ENCODE measurements around the gene AVEN. TPM values are rescaled to one million over a fixed set of nuclear protein-coding genes. Genes with fewer than 3 reads are reported as not detected.

The AVEN gene
- total and polyA plus RNA-seq, 12 donors, result 6.9 to 22.9 (median 13.7) TPM

DNA sequence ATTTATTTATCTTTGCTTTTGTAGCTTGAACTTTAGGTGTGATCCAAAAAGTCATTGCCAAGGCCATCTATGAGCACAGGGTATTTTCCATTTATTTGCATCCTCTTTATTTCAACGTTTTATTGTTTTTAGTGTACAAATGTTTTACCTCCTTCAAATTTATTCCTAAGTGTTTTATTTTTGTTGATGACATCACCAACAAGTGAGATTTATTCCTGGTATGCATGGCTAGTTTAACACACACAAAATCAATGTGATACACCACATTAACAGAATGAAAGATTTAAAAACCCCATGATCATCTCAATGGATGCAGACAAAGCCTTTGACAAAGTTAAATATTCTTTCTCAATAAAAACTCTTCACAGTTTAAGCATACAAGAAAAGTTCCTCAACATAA is 137.0 kb downstream of the AVEN start:
- no peaks in the 10 kb centered on the region for H3K36me3 ChIP-seq (replicated peaks in 1 of 2)
- no peaks in the 10 kb centered on the region for H3K27me3 ChIP-seq
- no peak for DNase-seq
- intact Hi-C loops (cut with DNase I), result no loop called here
- 0% methylated on average over 1 of the region's 1 CpG for WGBS, 4 donors
- peaks cover 12 to 14% of the 10 kb centered on the region in 2 donors for H3K4me1 ChIP-seq (replicated peaks in 1 of 2)
- no peaks in the 10 kb centered on the region for H3K9me3 ChIP-seq (replicated peaks in 1 of 3)
- no peak overlapping the region for H3K4me3 ChIP-seq
- TF ChIP-seq, protein P1, sequence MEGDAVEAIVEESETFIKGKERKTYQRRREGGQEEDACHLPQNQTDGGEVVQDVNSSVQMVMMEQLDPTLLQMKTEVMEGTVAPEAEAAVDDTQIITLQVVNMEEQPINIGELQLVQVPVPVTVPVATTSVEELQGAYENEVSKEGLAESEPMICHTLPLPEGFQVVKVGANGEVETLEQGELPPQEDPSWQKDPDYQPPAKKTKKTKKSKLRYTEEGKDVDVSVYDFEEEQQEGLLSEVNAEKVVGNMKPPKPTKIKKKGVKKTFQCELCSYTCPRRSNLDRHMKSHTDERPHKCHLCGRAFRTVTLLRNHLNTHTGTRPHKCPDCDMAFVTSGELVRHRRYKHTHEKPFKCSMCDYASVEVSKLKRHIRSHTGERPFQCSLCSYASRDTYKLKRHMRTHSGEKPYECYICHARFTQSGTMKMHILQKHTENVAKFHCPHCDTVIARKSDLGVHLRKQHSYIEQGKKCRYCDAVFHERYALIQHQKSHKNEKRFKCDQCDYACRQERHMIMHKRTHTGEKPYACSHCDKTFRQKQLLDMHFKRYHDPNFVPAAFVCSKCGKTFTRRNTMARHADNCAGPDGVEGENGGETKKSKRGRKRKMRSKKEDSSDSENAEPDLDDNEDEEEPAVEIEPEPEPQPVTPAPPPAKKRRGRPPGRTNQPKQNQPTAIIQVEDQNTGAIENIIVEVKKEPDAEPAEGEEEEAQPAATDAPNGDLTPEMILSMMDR (IDR thresholded peaks at IDR 0.05), result no peak
- TF ChIP-seq POLR2A (IDR thresholded peaks at IDR 0.05), result no peak
- H3K27ac ChIP-seq, result no peak overlapping the region

DNA sequence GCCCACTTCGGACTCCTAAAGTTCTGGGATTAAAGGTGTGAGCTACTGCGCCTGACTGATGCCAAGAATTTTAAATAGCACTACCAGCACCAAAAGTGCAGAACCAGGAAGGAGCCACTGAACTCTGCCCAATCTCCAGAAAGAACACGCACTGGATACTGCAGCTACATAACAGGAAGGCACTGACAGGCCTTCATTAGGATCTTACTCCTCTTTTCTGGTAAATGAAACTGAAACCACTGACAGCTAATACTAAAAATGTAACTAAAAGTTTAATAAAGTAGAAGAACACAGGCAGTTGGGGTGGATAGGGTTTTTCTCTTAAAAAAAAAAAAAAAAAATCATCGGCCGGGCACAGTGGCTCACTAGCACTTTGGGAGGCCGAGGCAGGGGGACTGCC is 144.8 kb downstream of the AVEN start:
- Histone ChIP-seq H3K27me3 (no peaks in the 10 kb centered on the region), H3K4me3 (no peak overlapping the region), H3K36me3 (replicated peaks in 1 of 2) (no peaks in the 10 kb centered on the region), H3K9me3 (replicated peaks in 1 of 3) (no peaks in the 10 kb centered on the region), H3K4me1 (replicated peaks in 1 of 2) (peaks cover 6 to 10% of the 10 kb centered on the region in 2 donors), H3K27ac (no peak overlapping the region)
- DNase-seq, result no peak
- 76 to 90% (median 86%) methylated on average over 6 of the region's 6 CpGs for WGBS, 4 donors
- intact Hi-C loops (cut with DNase I), result no loop called here
- TF ChIP-seq, protein P1 (IDR thresholded peaks at IDR 0.05), result no peak
- TF ChIP-seq POLR2A (IDR thresholded peaks at IDR 0.05), result no peak

GRCh38 chr15:33888176-33888575 is 150.8 kb downstream of the AVEN start:
- Histone ChIP-seq H3K4me1 (replicated peaks in 1 of 2) (no peaks in the 10 kb centered on the region), H3K36me3 (replicated peaks in 1 of 2) (no peaks in the 10 kb centered on the region), H3K27me3 (no peaks in the 10 kb centered on the region), H3K9me3 (replicated peaks in 1 of 3) (no peaks in the 10 kb centered on the region), H3K27ac (no peak overlapping the region), H3K4me3 (no peak overlapping the region)
- 35 to 51% (median 46%) methylated on average over 2 of the region's 2 CpGs for WGBS, 4 donors
- DNase-seq, result no peak
- intact Hi-C loops (cut with DNase I), result loop anchor here in 1 of 2 donors (5.0 kb wide), 1 partner anchor 74 kb away; no protein-coding TSS in a partner anchor
- no peak for TF ChIP-seq POLR2A (IDR thresholded peaks at IDR 0.05)

DNA sequence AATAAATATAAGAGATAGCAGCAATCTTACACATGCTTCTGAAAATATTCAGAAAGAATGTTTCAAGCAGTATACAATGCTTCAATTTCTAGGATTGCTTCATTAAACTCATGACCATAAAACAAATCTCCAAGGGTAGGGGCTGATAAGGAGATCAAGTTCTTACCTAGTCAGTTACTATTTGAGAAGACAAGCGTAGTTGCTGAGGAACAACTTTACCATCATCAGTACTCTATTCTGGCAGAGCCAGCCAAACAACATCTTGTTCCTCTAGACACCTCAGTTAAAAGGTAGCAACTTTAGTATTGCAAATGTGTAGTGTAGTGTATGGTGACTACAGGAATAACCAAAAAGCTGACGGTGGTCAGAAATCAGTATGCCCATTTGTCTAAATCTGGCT is 156.1 kb downstream of the AVEN start:
- Histone ChIP-seq H3K27me3 (no peaks in the 10 kb centered on the region), H3K36me3 (replicated peaks in 1 of 2) (no peaks in the 10 kb centered on the region), H3K4me1 (replicated peaks in 1 of 2) (no peaks in the 10 kb centered on the region), H3K4me3 (no peak overlapping the region), H3K9me3 (replicated peaks in 1 of 3) (no peaks in the 10 kb centered on the region), H3K27ac (no peak overlapping the region)
- TF ChIP-seq, protein P1 (IDR thresholded peaks at IDR 0.05), result no peak
- TF ChIP-seq POLR2A (IDR thresholded peaks at IDR 0.05), result no peak
- DNase-seq, result no peak
- 93 to 100% (median 96%) methylated on average over 2 of the region's 2 CpGs for WGBS, 4 donors
- intact Hi-C loops (cut with DNase I), result no loop called here

GRCh38 chr15:33874156-33874555 is 164.8 kb downstream of the AVEN start:
- Histone ChIP-seq H3K9me3 (replicated peaks in 1 of 3) (no peaks in the 10 kb centered on the region), H3K27me3 (no peaks in the 10 kb centered on the region), H3K27ac (no peak overlapping the region), H3K4me1 (replicated peaks in 1 of 2) (no peaks in the 10 kb centered on the region), H3K4me3 (no peak overlapping the region), H3K36me3 (replicated peaks in 1 of 2) (no peaks in the 10 kb centered on the region)
- TF ChIP-seq, protein P1 (IDR thresholded peaks at IDR 0.05), result no peak
- no peak for TF ChIP-seq POLR2A (IDR thresholded peaks at IDR 0.05)
- 84 to 94% (median 93%) methylated on average over 2 of the region's 2 CpGs for WGBS, 4 donors
- no peak for DNase-seq
- intact Hi-C loops (cut with DNase I), result no loop called here
